ENCODE results near the gene MST1R.
"Not testable (repeated sequence)": the region's sequence is repeated elsewhere in the genome, so short reads cannot be mapped to it uniquely, and the experiment has no call there.

Gene MST1R

GRCh38 chr3:49914906-49915305, 11.2 kb upstream of the MST1R start:
- DNase-seq = no peak
- in situ Hi-C loops (cut with MboI; ENCODE audit: low pct_unique_long_range_greater_than_20kb, low sequenced_read_pairs) = no loop called here

- in situ Hi-C loops (cut with MboI; ENCODE audit: low pct_unique_long_range_greater_than_20kb, low sequenced_read_pairs) = no loop called here
- no peak for DNase-seq
Measured at GRCh38 chr3:49912881-49913281, 9.2 kb upstream of the MST1R start.

GRCh38 chr3:49911611-49912010, 7.9 kb upstream of the MST1R start:
- in situ Hi-C loops (cut with MboI; ENCODE audit: low pct_unique_long_range_greater_than_20kb, low sequenced_read_pairs) = no loop called here
- no peak for DNase-seq

GRCh38 chr3:49911124-49911420, 7.4 kb upstream of the MST1R start:
- in situ Hi-C loops (cut with MboI; ENCODE audit: low pct_unique_long_range_greater_than_20kb, low sequenced_read_pairs) = no loop called here
- no peak for DNase-seq

- in situ Hi-C loops (cut with MboI; ENCODE audit: low pct_unique_long_range_greater_than_20kb, low sequenced_read_pairs) = no loop called here
- no peak for DNase-seq
Measured at GRCh38 chr3:49910409-49911123, 6.9 kb upstream of the MST1R start.

- DNase-seq = no peak
Measured at GRCh38 chr3:49908373-49909199, 4.9 kb upstream of the MST1R start.

GRCh38 chr3:49906073-49906743, 2.5 kb upstream of the MST1R start:
- in situ Hi-C loops (cut with MboI; ENCODE audit: low pct_unique_long_range_greater_than_20kb, low sequenced_read_pairs) = no loop called here
- DNase-seq = peak; percentile 41

More at GRCh38 chr3:49908373-49909199, 4.9 kb upstream of the MST1R start:
- in situ Hi-C loops (cut with MboI; ENCODE audit: low pct_unique_long_range_greater_than_20kb, low sequenced_read_pairs) = no loop called here

- in situ Hi-C loops (cut with MboI; ENCODE audit: low pct_unique_long_range_greater_than_20kb, low sequenced_read_pairs); DNase-seq: not testable (repeated sequence)
Measured at GRCh38 chr3:49904448-49904847, 775 bp upstream of the MST1R start.

GRCh38 chr3:49902511-49903345, 945 bp downstream of the MST1R start:
- in situ Hi-C loops (cut with MboI; ENCODE audit: low pct_unique_long_range_greater_than_20kb, low sequenced_read_pairs) = no loop called here

GRCh38 chr3:49901366-49902339, 2.0 kb downstream of the MST1R start:
- in situ Hi-C loops (cut with MboI; ENCODE audit: low pct_unique_long_range_greater_than_20kb, low sequenced_read_pairs) = no loop called here
- DNase-seq = no peak

More at GRCh38 chr3:49902511-49903345, 945 bp downstream of the MST1R start:
- DNase-seq = no peak

GRCh38 chr3:49900491-49901153, 3.1 kb downstream of the MST1R start:
- in situ Hi-C loops (cut with MboI; ENCODE audit: low pct_unique_long_range_greater_than_20kb, low sequenced_read_pairs) = no loop called here
- DNase-seq = no peak

- in situ Hi-C loops (cut with MboI; ENCODE audit: low pct_unique_long_range_greater_than_20kb, low sequenced_read_pairs) = no loop called here
- DNase-seq = peak; percentile 62
Measured at GRCh38 chr3:49899815-49900214, 3.9 kb downstream of the MST1R start.

- in situ Hi-C loops (cut with MboI; ENCODE audit: low pct_unique_long_range_greater_than_20kb, low sequenced_read_pairs) = no loop called here
- DNase-seq = no peak
Measured at GRCh38 chr3:49898991-49899390, 4.7 kb downstream of the MST1R start.

GRCh38 chr3:49896345-49896744, 7.3 kb downstream of the MST1R start:
- in situ Hi-C loops (cut with MboI; ENCODE audit: low pct_unique_long_range_greater_than_20kb, low sequenced_read_pairs) = no loop called here
- no peak for DNase-seq

- in situ Hi-C loops (cut with MboI; ENCODE audit: low pct_unique_long_range_greater_than_20kb, low sequenced_read_pairs) = no loop called here
- no peak for DNase-seq
Measured at GRCh38 chr3:49895791-49896190, 7.9 kb downstream of the MST1R start.

GRCh38 chr3:49889296-49889695, 14.4 kb downstream of the MST1R start:
- in situ Hi-C loops (cut with MboI; ENCODE audit: low pct_unique_long_range_greater_than_20kb, low sequenced_read_pairs) = no loop called here
- no peak for DNase-seq

GRCh38 chr3:49886922-49887265, 16.8 kb downstream of the MST1R start:
- DNase-seq = no peak
- in situ Hi-C loops (cut with MboI; ENCODE audit: low pct_unique_long_range_greater_than_20kb, low sequenced_read_pairs) = no loop called here

- no peak for DNase-seq
- in situ Hi-C loops (cut with MboI; ENCODE audit: low pct_unique_long_range_greater_than_20kb, low sequenced_read_pairs) = no loop called here
Measured at GRCh38 chr3:49883998-49884397, 19.7 kb downstream of the MST1R start.

All from KBM-7 (cell line).